GM19397 (cell line): Measurements from ENCODE around the gene CDH15.
"Not testable (repeated sequence)": the region's sequence is repeated elsewhere in the genome, so short reads cannot be mapped to it uniquely, and the experiment has no call there.

ENCODE experiments used
- ATAC-seq: cut with Tn5 transposase; IDR thresholded peaks from one replicate; pipeline ENCODE4 v1.9.1; 2021; ENCODE audit warnings: mild to moderate bottlenecking, moderate library complexity; ENCODE audit not compliant: unreplicated experiment

Gene CDH15

GRCh38 chr16:89187032-89187769, 15.7 kb downstream of the CDH15 start:
- no peak for ATAC-seq

DNA sequence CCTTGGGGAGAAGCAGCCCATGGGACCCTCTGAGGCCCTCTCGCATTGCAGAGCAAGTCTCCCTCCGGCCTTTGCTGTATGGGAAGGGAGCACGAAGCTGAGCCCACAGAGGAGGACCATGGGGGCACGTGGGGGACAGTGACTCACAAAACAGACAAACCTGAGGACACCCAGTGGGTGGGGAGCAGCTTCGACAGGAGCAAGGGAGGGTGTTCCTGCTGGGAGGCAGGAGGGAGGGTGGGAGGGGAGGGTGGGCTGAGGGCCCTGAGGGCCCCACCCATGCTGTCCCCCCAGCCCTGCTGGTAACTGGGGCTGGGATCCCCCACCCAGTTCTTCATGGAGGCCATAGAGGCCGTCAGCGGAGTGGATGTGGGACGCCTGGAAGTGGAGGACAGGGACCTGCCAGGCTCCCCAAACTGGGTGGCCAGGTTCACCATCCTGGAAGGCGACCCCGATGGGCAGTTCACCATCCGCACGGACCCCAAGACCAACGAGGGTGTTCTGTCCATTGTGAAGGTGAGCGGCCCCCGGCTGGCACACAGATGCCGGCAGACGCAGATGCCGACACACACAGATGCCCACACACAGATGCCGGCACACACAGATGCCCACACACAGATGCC, 16.3 kb downstream of the CDH15 start:
- no peak for ATAC-seq

DNA sequence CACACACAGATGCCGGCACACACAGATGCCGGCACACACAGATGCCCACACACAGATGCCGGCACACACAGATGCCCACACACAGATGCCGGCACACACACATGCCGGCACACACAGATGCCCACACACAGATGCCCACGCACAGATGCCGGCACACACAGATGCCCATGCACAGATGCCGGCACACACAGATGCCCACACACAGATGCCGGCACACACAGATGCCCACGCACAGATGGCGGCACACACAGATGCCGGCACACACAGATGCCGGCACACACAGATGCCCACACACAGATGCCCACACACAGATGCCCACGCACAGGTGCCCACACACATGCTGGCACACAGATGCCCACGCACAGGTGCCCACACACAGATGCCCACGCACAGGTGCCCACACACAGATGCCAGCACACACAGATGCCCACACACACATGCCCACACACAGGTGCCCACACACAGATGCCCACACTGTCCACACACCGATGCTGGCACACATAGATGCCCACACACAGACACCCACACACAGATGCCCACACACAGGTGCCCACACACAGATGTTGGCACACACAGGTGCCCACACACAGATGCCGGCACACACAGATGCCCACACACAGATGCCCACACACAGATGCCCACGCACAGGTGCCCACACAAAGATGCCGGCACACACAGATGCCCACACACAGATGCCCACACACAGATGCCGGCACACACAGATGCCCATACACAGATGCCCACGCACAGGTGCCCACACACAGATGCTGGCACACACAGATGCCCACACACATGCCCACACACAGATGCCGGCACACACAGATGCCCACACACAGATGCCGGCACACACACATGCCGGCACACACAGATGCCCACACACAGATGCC, 17.2 kb downstream of the CDH15 start:
- not testable (repeated sequence) for ATAC-seq

GRCh38 chr16:89189358-89190025, 17.9 kb downstream of the CDH15 start:
- ATAC-seq, result no peak

DNA sequence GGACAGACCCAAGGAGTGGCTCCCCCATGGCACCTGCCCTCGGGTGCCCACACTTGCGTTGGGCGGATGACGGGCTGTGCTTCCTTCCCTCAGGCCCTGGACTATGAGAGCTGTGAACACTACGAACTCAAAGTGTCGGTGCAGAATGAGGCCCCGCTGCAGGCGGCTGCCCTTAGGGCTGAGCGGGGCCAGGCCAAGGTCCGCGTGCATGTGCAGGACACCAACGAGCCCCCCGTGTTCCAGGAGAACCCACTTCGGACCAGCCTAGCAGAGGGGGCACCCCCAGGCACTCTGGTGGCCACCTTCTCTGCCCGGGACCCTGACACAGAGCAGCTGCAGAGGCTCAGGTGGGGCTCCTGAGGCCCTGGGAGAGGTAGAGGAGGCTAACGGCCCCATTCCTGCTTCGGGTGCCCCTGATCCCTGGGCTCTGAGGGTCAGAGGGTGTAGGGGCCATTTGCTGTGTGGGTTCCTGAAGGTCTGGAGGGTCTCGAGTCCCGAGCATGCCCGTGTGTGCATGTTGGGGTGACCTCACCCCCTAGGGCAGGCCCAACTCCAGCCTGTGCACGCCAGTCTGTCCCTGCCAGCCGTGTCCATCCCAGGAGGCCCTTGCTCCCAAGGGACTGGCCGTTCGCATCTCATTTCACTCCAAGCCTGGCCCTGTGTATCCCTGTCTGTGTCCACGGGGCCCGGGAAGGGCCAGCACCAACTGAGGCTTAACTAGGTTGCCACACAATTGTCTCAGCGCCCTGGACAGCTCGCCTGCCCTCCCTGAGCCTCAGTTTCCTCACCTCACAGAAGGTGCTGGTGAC, 18.8 kb downstream of the CDH15 start:
- ATAC-seq, result no peak

DNA sequence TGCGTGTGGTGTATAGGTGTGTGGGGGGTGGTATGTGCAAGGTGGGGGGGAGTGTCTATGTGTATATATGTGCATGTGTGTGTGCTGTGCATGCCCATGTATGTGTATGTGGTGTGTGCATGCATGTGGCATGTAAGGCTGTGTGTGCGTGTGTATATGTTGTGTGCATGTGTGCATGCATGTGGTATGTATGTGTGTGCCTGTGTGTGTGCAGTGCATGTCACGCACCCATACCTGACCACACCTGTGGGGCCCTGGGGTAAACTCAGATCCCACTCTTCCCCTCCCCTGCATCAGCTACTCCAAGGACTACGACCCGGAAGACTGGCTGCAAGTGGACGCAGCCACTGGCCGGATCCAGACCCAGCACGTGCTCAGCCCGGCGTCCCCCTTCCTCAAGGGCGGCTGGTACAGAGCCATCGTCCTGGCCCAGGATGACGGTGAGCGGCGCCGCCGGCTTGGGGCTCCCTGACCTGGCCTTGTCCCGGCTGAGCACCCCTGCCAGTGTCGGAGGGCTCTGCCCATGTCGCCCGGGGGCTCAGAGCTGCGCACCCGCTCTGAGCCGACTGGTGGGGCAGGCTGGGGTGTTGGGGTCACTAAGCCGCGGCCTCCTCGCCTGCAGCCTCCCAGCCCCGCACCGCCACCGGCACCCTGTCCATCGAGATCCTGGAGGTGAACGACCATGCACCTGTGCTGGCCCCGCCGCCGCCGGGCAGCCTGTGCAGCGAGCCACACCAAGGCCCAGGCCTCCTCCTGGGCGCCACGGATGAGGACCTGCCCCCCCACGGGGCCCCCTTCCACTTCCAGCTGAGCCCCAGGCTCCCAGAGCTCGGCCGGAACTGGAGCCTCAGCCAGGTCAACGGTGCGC, 19.7 kb downstream of the CDH15 start:
- ATAC-seq, result no peak

DNA sequence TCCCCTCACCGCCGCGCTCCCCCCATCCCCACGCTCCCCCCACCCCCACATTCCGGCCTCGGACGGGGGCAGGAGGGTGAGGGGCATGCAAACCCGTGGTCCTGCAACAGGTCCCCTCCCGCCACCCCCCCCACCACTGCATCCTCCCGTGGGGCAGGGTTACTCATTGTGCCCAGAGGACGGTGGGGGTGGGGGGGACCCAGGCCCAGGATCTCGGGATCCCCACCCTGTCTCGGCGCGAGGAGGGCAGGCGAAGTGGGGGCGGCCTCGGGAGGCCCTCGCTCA, 20.3 kb downstream of the CDH15 start:
- no peak for ATAC-seq

- ATAC-seq, result not testable (repeated sequence)
Measured at GRCh38 chr16:89192186-89192955, 20.8 kb downstream of the CDH15 start.

- ATAC-seq, result no peak
Measured at GRCh38 chr16:89192956-89193575, 21.5 kb downstream of the CDH15 start.

DNA sequence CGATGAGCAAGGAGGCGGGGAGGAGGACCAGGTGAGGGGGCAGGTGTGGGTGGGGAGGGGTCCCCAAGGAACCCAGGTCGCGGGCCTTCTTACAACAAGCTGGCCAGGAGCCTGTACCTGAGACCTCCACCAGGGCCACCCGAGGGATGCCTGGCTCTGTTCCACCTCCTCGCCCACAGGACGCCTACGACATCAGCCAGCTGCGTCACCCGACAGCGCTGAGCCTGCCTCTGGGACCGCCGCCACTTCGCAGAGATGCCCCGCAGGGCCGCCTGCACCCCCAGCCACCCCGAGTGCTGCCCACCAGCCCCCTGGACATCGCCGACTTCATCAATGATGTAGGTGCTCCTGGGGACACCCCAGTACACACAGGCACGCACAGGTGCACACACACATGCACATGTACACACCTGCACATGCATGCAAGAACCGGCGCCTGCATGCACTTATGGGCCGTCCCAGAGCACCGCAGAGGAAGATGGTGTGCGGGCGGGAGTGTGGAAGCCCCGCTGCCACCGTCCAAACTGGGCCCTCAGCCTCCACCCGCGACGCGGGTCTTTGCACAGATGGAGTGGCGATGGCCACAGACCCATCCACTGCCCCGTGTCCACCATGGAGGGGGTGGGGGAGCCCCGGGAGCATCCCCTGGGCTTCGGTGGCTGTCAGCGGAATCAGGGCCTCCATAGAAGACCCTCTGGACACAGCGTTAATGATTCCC, 22.2 kb downstream of the CDH15 start:
- ATAC-seq, result no peak

DNA sequence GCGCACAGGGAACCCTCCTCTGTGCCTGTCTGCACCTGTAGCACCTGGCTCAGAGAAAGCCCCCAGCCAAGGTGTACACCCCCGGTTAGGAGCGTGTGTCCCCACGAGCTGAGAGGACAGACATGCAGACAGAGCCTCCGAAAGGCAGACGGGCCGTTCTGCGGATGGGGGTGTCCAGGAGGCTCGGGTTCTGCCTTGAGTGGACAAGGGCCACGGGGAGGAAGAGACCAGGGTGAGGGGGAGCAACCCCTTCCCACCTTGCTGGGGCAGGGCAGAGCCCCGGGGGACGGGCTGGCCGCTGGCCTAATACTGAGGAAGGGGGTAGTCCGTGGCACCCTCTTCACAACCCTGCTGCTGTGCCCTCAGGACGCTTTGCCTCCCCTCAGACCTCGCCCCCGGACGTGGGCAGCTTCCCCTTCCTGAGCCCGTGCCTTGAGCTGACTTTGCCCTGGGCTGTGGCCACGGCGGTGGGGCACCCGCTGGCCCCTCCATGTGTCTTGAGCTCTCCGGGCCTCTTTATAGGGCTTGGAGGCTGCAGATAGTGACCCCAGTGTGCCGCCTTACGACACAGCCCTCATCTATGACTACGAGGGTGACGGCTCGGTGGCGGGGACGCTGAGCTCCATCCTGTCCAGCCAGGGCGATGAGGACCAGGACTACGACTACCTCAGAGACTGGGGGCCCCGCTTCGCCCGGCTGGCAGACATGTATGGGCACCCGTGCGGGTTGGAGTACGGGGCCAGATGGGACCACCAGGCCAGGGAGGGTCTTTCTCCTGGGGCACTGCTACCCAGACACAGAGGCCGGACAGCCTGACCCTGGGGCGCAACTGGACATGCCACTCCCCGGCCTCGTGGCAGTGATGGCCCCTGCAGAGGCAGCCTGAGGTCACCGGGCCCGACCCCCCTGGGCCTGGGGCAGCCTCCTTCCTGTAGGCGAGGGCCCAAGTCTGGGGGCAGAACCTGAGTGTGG, 23.1 kb downstream of the CDH15 start:
- ATAC-seq, result no peak

DNA sequence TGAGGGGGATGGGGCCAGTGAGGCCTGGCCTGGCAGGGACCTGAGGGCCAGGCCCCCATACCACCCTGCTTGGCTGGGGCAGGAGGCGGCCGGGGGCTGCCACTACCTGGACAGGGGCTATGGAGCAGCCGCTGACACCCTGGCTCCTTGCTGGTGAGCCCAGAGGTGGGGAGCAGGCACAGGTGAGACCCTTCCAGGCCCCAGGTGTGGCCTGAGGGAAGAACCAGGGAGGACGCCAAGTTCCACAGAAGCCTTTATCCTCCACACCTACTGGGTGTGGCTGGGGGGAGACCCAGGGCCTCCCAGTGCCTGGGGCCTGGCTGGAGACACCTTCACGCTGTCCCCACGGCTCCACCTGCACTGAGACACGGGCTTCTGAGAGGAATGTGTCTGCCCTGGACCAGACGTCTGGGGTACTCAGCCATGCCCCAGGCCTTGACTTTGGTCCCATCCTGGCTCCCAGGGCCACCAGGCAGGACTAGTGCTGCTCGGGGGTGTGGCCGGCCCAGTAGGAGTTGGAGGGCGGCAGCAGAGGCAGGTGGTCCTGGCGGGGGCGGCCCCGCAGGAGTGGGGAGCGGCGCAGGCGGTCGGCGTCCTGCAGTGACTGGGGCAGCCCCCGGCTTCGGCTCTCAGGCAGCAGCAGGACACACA, 24.1 kb downstream of the CDH15 start:
- no peak for ATAC-seq

GRCh38 chr16:89197033-89197632, 25.6 kb downstream of the CDH15 start:
- no peak for ATAC-seq

GRCh38 chr16:89197633-89198416, 26.3 kb downstream of the CDH15 start:
- ATAC-seq, result no peak
